Natural killer cell (primary cell): ENCODE measurements around the gene BUD31. TPM values are rescaled to one million over a fixed set of nuclear protein-coding genes. Genes with fewer than 3 reads are reported as not detected.

Experiments
- ATAC-seq, 3 donors: fragments of 150-1000 bp in 2 of 3; fragments of 200-7000 bp in 1 of 3; cut with Tn5 transposase; 1 replicate in 1 of 3; 2 replicates in 2 of 3; pipeline ENCODE4 v1.10.0; 2021; ENCODE audit warnings: mild to moderate bottlenecking in 2 of 3, moderate library complexity in 2 of 3
- DNase-seq, 2 donors: peaks; one replicate each; pipeline versions ENCODE4 v3.0.0 to v3.0.0-alpha.2; 2013 to 2021; ENCODE audit warnings: mixed read lengths in 1 of 2
- H3K27ac ChIP-seq: one replicate; pipeline ENCODE4 v1.5.1; 2013; ENCODE audit warnings: mild to moderate bottlenecking, low read length
- H3K27me3 ChIP-seq: one replicate; pipeline ENCODE4 v1.6.1; 2013; ENCODE audit warnings: low read length; ENCODE audit not compliant: control insufficient read depth, insufficient read depth
- H3K36me3 ChIP-seq: one replicate; pipeline ENCODE4 v1.6.1; 2013; ENCODE audit warnings: low read length; ENCODE audit not compliant: control insufficient read depth, insufficient read depth
- H3K4me1 ChIP-seq: one replicate; pipeline ENCODE4 v1.6.1; 2013; ENCODE audit warnings: low read length; ENCODE audit not compliant: control insufficient read depth, insufficient read depth
- H3K4me3 ChIP-seq: one replicate; pipeline ENCODE4 v1.5.1; 2013; ENCODE audit warnings: low read length
- H3K9me3 ChIP-seq: one replicate; pipeline ENCODE4 v1.6.1; 2013; ENCODE audit warnings: low read length; ENCODE audit not compliant: control insufficient read depth, insufficient read depth
- H3K27ac Mint-ChIP-seq, 2 donors: one replicate each; pipeline ENCODE4 v1.8.0; 2022; ENCODE audit warnings: mild to moderate bottlenecking in 2 of 2, mixed read lengths in 2 of 2, moderate library complexity in 1 of 2
- H3K27me3 Mint-ChIP-seq, 2 donors: one replicate each; pipeline ENCODE4 v1.8.0; 2022; ENCODE audit warnings: low read depth in 2 of 2, mixed read lengths in 2 of 2
- H3K36me3 Mint-ChIP-seq: one replicate; pipeline ENCODE4 v1.8.0; 2022; ENCODE audit warnings: mixed read lengths
- H3K4me1 Mint-ChIP-seq, 2 donors: one replicate each; pipeline ENCODE4 v1.8.0; 2022; ENCODE audit warnings: mixed read lengths in 2 of 2
- H3K4me3 Mint-ChIP-seq: one replicate; pipeline ENCODE4 v1.8.0; 2022; ENCODE audit warnings: mild to moderate bottlenecking, moderate library complexity, mixed read lengths
- H3K9me3 Mint-ChIP-seq, 2 donors: one replicate each; pipeline ENCODE4 v1.8.0; 2022; ENCODE audit warnings: mixed read lengths in 2 of 2
- WGBS: methylation state at CpG from one replicate; pipeline ENCODE4 v1.1.7; 2013; ENCODE audit warnings: missing lambda C conversion rate; ENCODE audit not compliant: insufficient coverage; 5-methylcytosine and 5-hydroxymethylcytosine counted together
- intact Hi-C: fragments of 100-400 bp; cut with micrococcal nuclease; formaldehyde crosslinking; loops from one replicate; pipeline ENCODE4 v1.14.2; 2022
- total RNA-seq, 4 donors: library from RNA; stranded (reverse); fragments of 120-200 nt in 1 of 4; gene quantifications; one replicate each; pipeline versions ENCODE4 v1.2.3 to v1.2.4, GENCODE V29; 2013 to 2022
- TF ChIP-seq, protein P1 (sequence below): fragments of 200-600 bp; IDR thresholded peaks from one replicate; pipeline ENCODE4 v1.8.0; 2022; ENCODE audit warnings: antibody characterized with exemption

The BUD31 gene
- total RNA-seq, 3 donors from 2014 or later (not counting 1 experiment from before 2014, with no cell fraction given), result 145 to 190 (median 187) TPM

DNA sequence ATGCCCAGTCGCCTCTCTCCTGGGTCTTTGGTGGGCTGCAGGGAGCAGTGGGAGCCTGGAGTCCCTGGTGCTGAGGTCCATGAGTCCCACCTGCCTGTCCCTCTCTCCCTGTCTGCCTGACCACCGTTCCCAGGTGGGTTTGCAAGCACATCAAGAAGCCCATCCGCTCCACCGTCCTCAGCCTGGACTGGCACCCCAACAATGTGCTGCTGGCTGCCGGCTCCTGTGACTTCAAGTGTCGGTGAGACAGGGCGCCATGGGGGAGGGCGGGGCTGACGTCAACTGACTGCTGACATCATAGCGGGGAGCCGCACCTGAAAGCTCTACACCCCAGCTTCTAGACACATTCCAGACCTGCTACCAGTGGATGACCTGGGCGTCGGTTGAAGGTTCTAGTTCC lies 19.0 kb upstream of the BUD31 start:
- peaks cover 33% of the 10 kb centered on the region for H3K4me1 ChIP-seq
- DNase-seq (no peak), ATAC-seq (no peak)
- H3K9me3 ChIP-seq, result no peaks in the 10 kb centered on the region
- no peak overlapping the region for H3K4me3 ChIP-seq
- no peak overlapping the region for H3K27ac ChIP-seq
- H3K9me3 Mint-ChIP-seq, result no peaks in the 10 kb centered on the region
- intact Hi-C loops, result no loop called here
- peaks cover 9 to 30% of the 10 kb centered on the region in 2 donors for H3K4me1 Mint-ChIP-seq
- WGBS, result 94% methylated on average over 13 of the region's 13 CpGs
- no peaks in the 10 kb centered on the region for H3K27me3 Mint-ChIP-seq
- H3K27ac Mint-ChIP-seq, result no peak overlapping the region
- TF ChIP-seq, protein P1, sequence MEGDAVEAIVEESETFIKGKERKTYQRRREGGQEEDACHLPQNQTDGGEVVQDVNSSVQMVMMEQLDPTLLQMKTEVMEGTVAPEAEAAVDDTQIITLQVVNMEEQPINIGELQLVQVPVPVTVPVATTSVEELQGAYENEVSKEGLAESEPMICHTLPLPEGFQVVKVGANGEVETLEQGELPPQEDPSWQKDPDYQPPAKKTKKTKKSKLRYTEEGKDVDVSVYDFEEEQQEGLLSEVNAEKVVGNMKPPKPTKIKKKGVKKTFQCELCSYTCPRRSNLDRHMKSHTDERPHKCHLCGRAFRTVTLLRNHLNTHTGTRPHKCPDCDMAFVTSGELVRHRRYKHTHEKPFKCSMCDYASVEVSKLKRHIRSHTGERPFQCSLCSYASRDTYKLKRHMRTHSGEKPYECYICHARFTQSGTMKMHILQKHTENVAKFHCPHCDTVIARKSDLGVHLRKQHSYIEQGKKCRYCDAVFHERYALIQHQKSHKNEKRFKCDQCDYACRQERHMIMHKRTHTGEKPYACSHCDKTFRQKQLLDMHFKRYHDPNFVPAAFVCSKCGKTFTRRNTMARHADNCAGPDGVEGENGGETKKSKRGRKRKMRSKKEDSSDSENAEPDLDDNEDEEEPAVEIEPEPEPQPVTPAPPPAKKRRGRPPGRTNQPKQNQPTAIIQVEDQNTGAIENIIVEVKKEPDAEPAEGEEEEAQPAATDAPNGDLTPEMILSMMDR, result no peak
- H3K4me3 Mint-ChIP-seq, result no peak overlapping the region
- H3K36me3 ChIP-seq, result peaks cover 68% of the 10 kb centered on the region
- no peaks in the 10 kb centered on the region for H3K27me3 ChIP-seq
- H3K36me3 Mint-ChIP-seq, result no peaks in the 10 kb centered on the region

DNA sequence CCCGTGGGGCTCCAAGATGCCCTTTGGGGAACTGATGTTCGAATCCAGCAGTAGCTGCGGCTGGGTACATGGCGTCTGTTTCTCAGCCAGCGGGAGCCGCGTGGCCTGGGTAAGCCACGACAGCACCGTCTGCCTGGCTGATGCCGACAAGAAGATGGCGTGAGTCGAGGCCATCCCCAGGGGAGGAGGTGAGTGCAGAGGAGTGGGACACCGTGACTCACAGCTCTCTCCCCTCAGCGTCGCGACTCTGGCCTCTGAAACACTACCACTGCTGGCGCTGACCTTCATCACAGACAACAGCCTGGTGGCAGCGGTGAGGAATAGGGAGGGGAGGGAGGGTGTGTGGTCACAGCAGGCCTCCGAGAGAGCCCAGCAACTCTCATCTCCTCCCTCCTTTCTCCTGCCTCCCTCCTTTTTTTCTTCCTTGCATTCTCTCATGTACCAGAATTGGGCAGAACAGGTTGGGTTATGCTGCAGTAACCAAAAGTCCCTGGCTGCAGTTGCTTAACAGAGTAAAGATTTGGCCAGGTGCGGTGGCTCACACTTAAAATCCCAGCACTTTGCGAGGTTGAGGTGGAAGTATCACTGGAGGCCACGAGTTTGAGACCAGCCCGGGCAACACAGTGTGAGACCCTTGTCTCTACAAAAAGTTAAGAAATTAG lies 17.7 kb upstream of the BUD31 start:
- Mint-ChIP-seq H3K4me1 (peaks cover 9 to 18% of the 10 kb centered on the region in 2 donors), H3K4me3 (no peak overlapping the region), H3K9me3 (no peaks in the 10 kb centered on the region), H3K27me3 (no peaks in the 10 kb centered on the region), H3K27ac (no peak overlapping the region), H3K36me3 (no peaks in the 10 kb centered on the region)
- H3K4me3 ChIP-seq, result no peak overlapping the region
- intact Hi-C loops, result no loop called here
- no peak overlapping the region for H3K27ac ChIP-seq
- no peak for DNase-seq
- TF ChIP-seq, protein P1, result no peak
- peaks cover 66% of the 10 kb centered on the region for H3K36me3 ChIP-seq
- no peaks in the 10 kb centered on the region for H3K27me3 ChIP-seq
- H3K9me3 ChIP-seq, result no peaks in the 10 kb centered on the region
- ATAC-seq, result no peak
- WGBS, result 94% methylated on average over 20 of the region's 23 CpGs
- H3K4me1 ChIP-seq, result peaks cover 23% of the 10 kb centered on the region

DNA sequence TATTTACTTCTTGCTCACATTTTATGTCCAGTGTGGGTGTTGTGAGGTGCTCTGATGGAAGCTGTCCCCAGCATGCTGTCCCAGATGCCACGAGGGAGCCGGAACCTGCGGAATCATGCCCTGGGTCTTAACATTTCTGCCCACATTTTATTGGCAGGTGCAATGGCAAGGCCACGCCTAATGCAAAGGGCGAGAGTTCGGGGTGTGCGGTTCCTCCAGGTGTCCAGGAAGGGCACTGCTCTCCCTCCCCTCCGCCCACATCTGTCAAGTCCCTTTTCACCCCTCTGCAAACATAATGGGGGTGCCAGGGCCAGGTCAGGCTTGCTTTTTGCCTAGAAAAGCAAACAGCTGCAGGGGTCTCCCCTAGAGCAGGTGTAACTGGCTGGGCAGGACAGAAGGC lies 16.7 kb upstream of the BUD31 start:
- Mint-ChIP-seq H3K9me3 (no peaks in the 10 kb centered on the region), H3K36me3 (no peaks in the 10 kb centered on the region), H3K27ac (peak overlapping the region; percentile 42 to 54), H3K4me1 (peaks cover 9 to 19% of the 10 kb centered on the region in 2 donors), H3K27me3 (no peaks in the 10 kb centered on the region), H3K4me3 (peak overlapping the region; percentile 55)
- no peak overlapping the region for H3K27ac ChIP-seq
- 81% methylated on average over 8 of the region's 8 CpGs for WGBS
- H3K27me3 ChIP-seq, result no peaks in the 10 kb centered on the region
- TF ChIP-seq, protein P1, result no peak
- intact Hi-C loops, result loop anchor here (2.0 kb wide), 1 partner anchor 17 kb away; the partner anchor contains the start of genes BUD31 and PDAP1
- DNase-seq (no peak), ATAC-seq (no peak)
- no peaks in the 10 kb centered on the region for H3K9me3 ChIP-seq
- peaks cover 23% of the 10 kb centered on the region for H3K4me1 ChIP-seq
- peaks cover 61% of the 10 kb centered on the region for H3K36me3 ChIP-seq
- H3K4me3 ChIP-seq, result no peak overlapping the region
